NCI-H446 treated with DMSO at 0.1 percent for 48 hours (cell line): ENCODE results near the gene PGLYRP3.

ENCODE experiments used
- DNase-seq: peaks from one replicate; lab custom pipeline; 2025; lab: John Stamatoyannopoulos, UW

The PGLYRP3 gene

GRCh38 chr1:153313288-153313687 lies 536 bp upstream of the PGLYRP3 start:
- no peak for DNase-seq

- DNase-seq: no peak
These were observed 2.2 kb downstream of the PGLYRP3 start for GRCh38 chr1:153310526-153310925.

GRCh38 chr1:153309441-153309840 lies 3.3 kb downstream of the PGLYRP3 start:
- no peak for DNase-seq

DNA sequence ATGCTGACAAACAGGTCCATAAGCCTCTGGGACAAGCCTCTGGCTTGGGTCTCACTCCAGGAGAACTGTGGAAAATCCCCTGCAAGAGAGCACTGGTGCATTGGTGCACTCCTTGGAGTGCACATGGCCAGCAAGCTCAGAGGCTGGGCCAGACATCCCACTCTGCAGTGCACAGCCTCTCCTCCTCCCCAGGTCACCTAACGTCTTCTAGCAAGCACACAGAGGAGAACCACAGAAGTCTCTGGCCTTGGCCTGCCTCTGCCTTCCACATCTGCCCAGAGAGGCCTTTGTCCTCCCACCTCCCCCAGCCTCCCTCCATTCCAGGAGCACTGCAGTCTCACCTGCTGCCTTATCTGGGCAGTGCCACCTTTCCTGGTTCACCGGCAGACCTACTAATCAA lies 4.2 kb downstream of the PGLYRP3 start:
- no peak for DNase-seq

DNA sequence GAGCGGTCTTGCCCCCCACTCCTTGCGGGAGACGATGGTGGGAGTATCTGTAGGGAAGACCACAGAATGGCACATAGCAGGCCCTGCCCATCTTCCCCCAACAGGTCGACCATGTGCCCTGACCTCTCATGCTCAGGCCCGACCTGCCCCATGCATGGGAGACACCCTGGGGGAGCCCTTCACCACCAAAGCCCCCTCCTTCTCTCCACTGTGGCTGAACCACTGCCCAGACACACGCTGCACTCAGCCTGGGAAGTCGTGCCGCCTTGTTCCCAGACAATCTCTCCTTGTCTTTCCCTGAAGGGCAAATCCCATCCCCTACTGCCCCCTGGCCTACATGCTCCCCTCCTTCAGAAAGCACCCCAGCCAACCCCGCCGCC lies 5.5 kb downstream of the PGLYRP3 start:
- DNase-seq: no peak

DNA sequence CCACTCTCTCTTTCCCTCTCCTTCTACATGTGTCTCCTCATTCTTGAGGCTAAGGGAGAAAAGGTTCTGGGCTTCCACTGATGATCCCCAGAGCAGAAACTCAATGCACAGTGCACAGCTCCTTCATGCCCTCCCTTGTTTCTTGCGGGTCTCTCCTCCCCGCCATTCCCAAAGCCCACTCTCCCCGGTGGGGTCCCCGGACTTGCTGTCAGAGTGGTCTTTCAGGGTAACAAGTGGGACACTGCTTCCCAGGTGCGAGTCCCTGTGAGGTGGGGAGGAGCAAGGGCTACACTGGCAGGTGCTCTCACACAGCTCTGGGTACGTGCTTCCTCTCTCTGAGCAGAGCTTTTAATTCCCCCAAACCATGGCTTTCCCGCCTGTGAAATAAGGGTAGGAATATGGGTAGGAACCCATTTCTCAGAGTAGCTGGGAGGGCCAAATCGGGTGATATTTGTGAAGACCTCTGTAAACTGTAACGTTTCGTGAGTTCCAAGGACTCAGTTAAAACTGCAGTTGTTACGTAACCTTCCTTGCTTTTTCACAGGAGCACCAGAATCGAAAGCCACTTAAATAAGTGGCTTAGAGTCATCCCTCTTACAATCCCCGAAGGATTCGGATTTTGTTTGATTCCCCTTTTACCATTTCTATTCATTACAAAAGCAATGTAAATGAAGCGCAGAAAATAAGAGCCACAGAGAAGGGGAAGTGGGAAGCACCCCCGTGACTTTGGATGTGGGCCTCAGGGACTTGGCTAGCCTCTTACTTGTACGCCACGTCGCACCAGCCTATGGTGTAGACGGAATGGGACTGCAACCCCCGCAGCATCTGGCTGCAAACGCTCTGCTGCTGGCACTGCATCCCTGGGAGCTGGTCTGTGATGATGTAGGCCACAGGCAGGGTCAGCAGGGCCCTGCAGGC lies 6.2 kb downstream of the PGLYRP3 start:
- DNase-seq: no peak

DNA sequence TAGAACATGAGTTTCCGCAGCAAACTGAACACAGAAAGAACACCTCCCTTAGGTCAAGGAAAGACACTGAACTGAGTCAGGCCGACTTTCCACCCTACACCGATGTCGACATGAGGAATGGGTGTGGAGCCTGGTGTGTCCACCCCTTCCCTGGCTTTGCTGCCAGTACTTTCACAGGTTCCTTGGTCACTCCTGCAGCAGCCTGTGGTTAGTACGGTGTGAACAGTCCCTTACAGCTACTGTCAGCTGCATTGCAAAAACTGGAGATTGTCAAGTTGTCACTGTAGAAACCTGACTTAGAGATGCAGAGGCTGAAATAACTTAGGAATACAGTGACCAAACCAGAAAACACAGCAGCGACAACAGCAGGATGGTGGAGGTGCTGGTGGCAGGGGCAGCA lies 7.1 kb downstream of the PGLYRP3 start:
- no peak for DNase-seq

- DNase-seq: no peak
These were observed 10.4 kb downstream of the PGLYRP3 start for GRCh38 chr1:153302308-153302707.

DNA sequence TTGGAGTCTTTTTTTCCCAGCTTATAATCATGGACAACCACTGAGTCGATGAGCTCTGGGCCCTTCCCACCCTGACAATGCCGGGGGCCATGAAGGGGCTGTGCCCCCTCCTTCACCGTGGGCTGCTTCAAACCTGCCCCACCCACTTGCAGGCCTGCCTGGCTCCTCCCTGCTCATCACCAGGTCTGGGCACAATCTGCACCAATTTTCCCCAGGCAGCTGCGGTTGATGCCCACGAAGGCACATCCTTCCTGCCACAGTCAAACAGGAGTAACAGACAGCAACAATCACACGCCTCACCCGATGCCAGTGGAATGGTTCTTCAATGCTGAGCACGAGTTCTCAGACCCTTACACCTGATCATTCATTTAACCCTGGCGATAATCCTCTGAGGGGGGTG lies 18.9 kb downstream of the PGLYRP3 start:
- no peak for DNase-seq

DNA sequence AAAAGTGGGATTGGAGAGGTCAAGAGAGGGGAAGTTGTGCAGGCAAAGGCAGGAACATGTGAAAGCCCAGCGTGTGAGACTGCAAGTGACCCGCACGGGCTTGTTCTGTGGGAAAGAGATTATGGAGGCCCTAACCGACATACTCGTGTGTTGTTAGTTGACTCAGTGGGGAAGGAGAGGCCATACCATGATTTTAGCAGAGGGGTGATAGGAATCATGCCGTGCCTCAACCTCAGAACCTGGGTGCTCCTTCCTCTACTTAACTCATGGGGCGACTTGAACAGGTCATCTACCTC lies 19.3 kb downstream of the PGLYRP3 start:
- DNase-seq: no peak

DNA sequence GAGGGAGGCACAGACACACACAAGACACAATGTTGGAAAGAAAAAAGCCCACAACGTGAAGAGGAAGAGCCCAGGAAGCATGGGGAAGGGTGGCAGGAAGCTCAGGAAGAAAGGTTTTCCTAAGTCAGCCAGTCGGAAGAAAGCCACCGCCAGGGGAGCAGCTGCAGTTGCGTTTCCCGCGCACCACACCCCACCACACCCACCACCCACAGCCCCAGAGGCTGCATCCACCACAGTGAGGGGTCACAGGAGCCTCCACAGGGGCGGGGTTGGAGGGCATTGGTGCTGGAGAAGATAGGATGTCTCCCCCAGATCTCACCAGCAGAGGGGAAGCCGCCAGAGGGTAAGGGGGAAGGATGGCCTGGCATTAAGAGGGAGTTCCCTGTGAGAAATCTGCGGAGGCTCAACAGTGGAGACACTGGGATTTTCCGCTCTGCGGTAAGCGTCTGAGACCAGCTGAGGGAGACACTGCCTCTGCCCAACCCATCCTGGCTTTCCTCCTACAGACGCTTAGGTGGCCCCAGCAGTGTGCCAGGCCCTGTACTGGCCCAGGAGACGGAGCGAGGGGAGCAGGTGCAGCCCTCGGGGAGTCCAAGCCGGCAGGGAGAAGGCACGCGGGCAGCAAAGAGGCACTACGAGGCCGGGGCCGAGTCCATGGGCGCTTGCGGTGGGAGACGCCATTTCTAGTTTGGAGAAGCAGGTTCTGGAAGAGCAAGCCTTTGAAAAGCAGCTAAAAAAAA lies 19.8 kb downstream of the PGLYRP3 start:
- no peak for DNase-seq

GRCh38 chr1:153292185-153292584 lies 20.6 kb downstream of the PGLYRP3 start:
- no peak for DNase-seq

- no peak for DNase-seq
These were observed 21.2 kb downstream of the PGLYRP3 start for GRCh38 chr1:153291514-153291913.

DNA sequence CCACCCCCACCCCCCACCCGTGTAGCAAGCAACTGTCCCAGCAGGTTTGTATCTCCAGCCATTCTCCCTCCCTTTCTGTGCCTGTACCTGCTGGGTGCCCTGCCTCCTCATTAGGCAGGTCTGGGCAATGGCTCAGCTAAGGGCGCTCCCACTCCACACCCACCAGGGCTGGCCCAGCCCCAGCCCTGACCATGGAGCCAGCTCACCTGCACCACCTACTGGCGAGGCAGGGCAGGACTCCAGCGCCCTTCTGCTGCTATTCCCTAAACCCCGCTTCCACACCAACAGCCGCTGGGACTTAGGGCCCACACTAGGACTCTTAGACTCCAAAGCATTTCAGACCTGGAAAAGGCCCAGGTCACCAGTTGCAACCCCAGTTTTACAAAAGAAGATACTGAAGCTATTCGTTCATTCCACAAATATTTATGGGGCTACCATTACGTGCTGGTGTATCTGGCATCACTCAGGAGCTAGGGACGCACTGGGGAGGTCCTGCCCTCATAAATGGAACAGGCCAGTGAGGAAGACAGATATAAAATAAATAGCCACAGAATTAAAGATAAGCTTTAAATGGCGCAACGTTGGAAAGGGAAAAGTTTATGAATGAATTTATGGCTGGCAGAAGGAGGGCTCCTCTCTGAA lies 24.0 kb downstream of the PGLYRP3 start:
- no peak for DNase-seq

GRCh38 chr1:153277852-153278251 lies 34.9 kb downstream of the PGLYRP3 start:
- DNase-seq: no peak

- DNase-seq: no peak
These were observed 40.6 kb downstream of the PGLYRP3 start for GRCh38 chr1:153272186-153272585.

GRCh38 chr1:153271711-153272110 lies 41.0 kb downstream of the PGLYRP3 start:
- no peak for DNase-seq

GRCh38 chr1:153265457-153265856 lies 47.3 kb downstream of the PGLYRP3 start:
- DNase-seq: no peak

DNA sequence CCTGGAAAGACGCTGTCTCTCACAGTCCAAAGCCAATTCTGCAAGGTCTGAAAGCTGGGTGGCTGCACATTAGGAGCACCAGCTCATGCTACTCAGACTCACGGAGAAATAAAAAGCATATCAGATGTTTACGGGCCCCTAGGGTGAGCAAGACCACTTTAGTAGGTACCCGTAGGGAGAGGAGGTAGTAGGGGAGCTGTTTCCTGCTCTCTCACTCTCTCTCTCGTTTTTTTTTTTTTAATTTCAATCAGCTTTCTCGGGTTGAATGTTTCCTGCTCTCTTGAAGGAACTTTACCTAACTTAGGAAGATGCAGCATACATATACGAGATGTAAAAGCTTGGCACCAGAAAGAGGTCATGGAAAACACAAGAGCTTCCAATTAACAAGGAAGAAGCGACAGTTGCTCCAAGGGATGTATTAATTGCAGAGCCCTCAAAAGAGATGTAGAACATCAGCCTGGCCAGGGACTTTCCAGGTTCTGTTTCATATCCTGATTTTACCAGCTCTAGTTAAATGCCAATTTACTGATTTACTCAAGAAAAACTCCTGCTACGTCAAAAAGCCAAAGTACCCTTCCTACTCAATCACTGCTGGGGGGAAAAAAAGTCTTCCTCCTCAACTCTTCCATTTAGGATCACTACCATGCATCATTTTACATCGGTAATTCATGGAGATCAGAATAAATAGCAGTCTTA lies 50.1 kb downstream of the PGLYRP3 start:
- DNase-seq: no peak

GRCh38 chr1:153262070-153262366 lies 50.7 kb downstream of the PGLYRP3 start:
- DNase-seq: no peak

DNA sequence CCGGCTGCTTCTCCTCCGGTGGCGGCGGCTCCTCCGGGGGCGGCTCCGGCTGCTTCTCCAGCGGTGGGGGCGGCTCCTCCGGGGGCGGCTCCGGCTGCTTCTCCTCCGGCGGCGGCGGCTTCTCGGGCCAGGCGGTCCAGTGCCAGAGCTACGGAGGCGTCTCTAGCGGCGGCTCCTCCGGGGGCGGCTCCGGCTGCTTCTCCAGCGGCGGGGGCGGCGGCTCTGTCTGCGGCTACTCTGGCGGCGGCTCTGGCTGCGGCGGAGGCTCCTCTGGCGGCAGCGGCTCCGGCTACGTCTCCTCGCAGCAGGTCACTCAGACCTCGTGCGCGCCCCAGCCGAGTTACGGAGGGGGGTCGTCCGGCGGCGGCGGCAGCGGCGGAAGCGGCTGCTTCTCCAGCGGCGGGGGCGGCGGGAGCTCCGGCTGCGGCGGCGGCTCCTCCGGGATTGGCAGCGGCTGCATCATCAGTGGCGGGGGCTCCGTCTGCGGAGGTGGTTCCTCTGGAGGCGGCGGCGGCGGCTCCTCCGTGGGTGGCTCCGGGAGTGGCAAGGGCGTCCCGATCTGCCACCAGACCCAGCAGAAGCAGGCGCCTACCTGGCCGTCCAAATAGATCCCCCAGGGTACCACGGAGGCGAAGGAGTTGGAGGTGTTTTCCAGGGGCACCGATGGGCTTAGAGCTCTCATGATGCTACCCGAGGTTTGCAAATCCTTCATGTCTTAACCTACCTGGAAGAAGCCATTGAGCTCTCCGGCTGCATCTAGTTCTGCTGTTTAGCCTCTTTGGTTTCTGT lies 51.3 kb downstream of the PGLYRP3 start:
- DNase-seq: no peak
